Stimulated activated CD8-positive, alpha-beta memory T cell treated with anti-CD3 and anti-CD28 coated beads, Interleukin-15, amount 100 ng/mL, for 48 hours (primary cell): Measurements from ENCODE around the gene KIAA1217.

Experiments used
- DNase-seq, 2 donors: peaks; one replicate each; pipeline ENCODE4 v3.0.0-alpha.2; 2020; ENCODE audit warnings: low read depth in 2 of 2

KIAA1217 gene

GRCh38 chr10:24551161-24551560 lies 342.2 kb downstream of the KIAA1217 start:
- DNase-seq, result no peak

- peak; percentile 9 to 32 for DNase-seq
These were observed 343.5 kb downstream of the KIAA1217 start for GRCh38 chr10:24552346-24553016.

- DNase-seq, result no peak
These were observed 344.2 kb downstream of the KIAA1217 start for GRCh38 chr10:24553051-24553612.

GRCh38 chr10:24554036-24554435 lies 345.1 kb downstream of the KIAA1217 start:
- no peak for DNase-seq

GRCh38 chr10:24556126-24556749 lies 347.3 kb downstream of the KIAA1217 start:
- DNase-seq, result no peak

GRCh38 chr10:24556750-24557742 lies 348.1 kb downstream of the KIAA1217 start:
- no peak for DNase-seq

GRCh38 chr10:24561453-24561852 lies 352.5 kb downstream of the KIAA1217 start:
- no peak for DNase-seq

GRCh38 chr10:24568042-24568441 lies 359.1 kb downstream of the KIAA1217 start:
- DNase-seq, result no peak

GRCh38 chr10:24569330-24569796 lies 360.4 kb downstream of the KIAA1217 start:
- DNase-seq, result no peak

- no peak for DNase-seq
These were observed 361.1 kb downstream of the KIAA1217 start for GRCh38 chr10:24569828-24570657.

GRCh38 chr10:24570658-24571426 lies 361.9 kb downstream of the KIAA1217 start:
- no peak for DNase-seq

- DNase-seq, result no peak
These were observed 363.0 kb downstream of the KIAA1217 start for GRCh38 chr10:24571870-24572450.

GRCh38 chr10:24574161-24574560 lies 365.2 kb downstream of the KIAA1217 start:
- DNase-seq, result no peak

GRCh38 chr10:24574578-24575155 lies 365.7 kb downstream of the KIAA1217 start:
- DNase-seq, result no peak

- no peak for DNase-seq
These were observed 366.6 kb downstream of the KIAA1217 start for GRCh38 chr10:24575481-24576002.

- no peak for DNase-seq
These were observed 370.5 kb downstream of the KIAA1217 start for GRCh38 chr10:24579448-24579847.

- DNase-seq, result no peak
These were observed 371.0 kb downstream of the KIAA1217 start for GRCh38 chr10:24579906-24580305.

- DNase-seq, result no peak
These were observed 380.3 kb downstream of the KIAA1217 start for GRCh38 chr10:24589265-24589664.
